GM23248 (cell line): Measurements from ENCODE around the gene B2M. TPM values are rescaled to one million over a fixed set of nuclear protein-coding genes. Genes with fewer than 3 reads are reported as not detected.

Experiments
- DNase-seq: peaks from one replicate; pipeline ENCODE4 v3.0.0-alpha.2; 2015
- H2AFZ ChIP-seq: fragments of 200-600 bp; sonication (generic); 2 replicates; pipeline ENCODE4 v1.6.1; 2016; ENCODE audit warnings: antibody characterized with exemption
- H3F3A ChIP-seq: fragments of 200-600 bp; sonication (generic); 2 replicates; pipeline ENCODE4 v1.6.1; 2016; ENCODE audit warnings: mild to moderate bottlenecking, antibody characterized with exemption, mixed run types; ENCODE audit not compliant: insufficient read depth
- H3K27ac ChIP-seq: fragments of 200-600 bp; sonication (generic); 2 replicates; pipeline ENCODE4 v1.5.1; 2016; ENCODE audit warnings: mild to moderate bottlenecking
- H3K27me3 ChIP-seq: fragments of 200-600 bp; sonication (generic); replicated peaks from 2 replicates; pipeline ENCODE4 v1.6.1; 2016; ENCODE audit warnings: mild to moderate bottlenecking; ENCODE audit not compliant: insufficient read depth
- H3K36me3 ChIP-seq: fragments of 200-600 bp; sonication (generic); 2 replicates; pipeline ENCODE4 v1.6.1; 2016; ENCODE audit warnings: low read depth, mild to moderate bottlenecking
- H3K4me1 ChIP-seq: fragments of 200-600 bp; sonication (generic); 2 replicates; pipeline ENCODE4 v1.6.1; 2016; ENCODE audit warnings: mild to moderate bottlenecking; ENCODE audit not compliant: insufficient read depth
- H3K4me2 ChIP-seq: fragments of 200-600 bp; sonication (generic); one replicate; pipeline ENCODE4 v1.6.1; 2016; ENCODE audit warnings: mild to moderate bottlenecking; ENCODE audit not compliant: unreplicated experiment
- H3K4me3 ChIP-seq: fragments of 200-600 bp; sonication (generic); 2 replicates; pipeline ENCODE4 v1.5.1; 2016; ENCODE audit warnings: mild to moderate bottlenecking
- H3K79me2 ChIP-seq: fragments of 200-600 bp; sonication (generic); 2 replicates; pipeline ENCODE4 v1.6.1; 2016; ENCODE audit warnings: mild to moderate bottlenecking; ENCODE audit not compliant: insufficient read depth
- H3K9ac ChIP-seq: fragments of 200-600 bp; sonication (generic); 2 replicates; pipeline ENCODE4 v1.6.1; 2016; ENCODE audit warnings: mild to moderate bottlenecking
- H3K9me2 ChIP-seq: fragments of 200-600 bp; sonication (generic); 2 replicates; pipeline ENCODE4 v1.6.1; 2016; ENCODE audit warnings: mixed run types, mild to moderate bottlenecking, moderate library complexity; ENCODE audit not compliant: insufficient read depth
- H3K9me3 ChIP-seq: fragments of 200-600 bp; sonication (generic); one replicate; pipeline ENCODE4 v1.6.1; 2017; ENCODE audit warnings: low read depth
- H4K20me1 ChIP-seq: fragments of 200-600 bp; sonication (generic); 2 replicates; pipeline ENCODE4 v1.6.0; 2016; ENCODE audit not compliant: insufficient read depth
- EZH2 ChIP-seq: fragments of 200-600 bp; sonication (generic); IDR thresholded peaks from 2 replicates; pipeline ENCODE4 v1.6.1; 2018; ENCODE audit warnings: antibody characterized with exemption, mild to moderate bottlenecking; ENCODE audit not compliant: insufficient read depth, poor library complexity, severe bottlenecking
- EZH2phosphoT487 ChIP-seq: fragments of 200-600 bp; sonication (generic); IDR thresholded peaks from 2 replicates; pipeline ENCODE4 v1.6.1; 2018; ENCODE audit warnings: antibody characterized with exemption, moderate library complexity, mild to moderate bottlenecking, low read depth; ENCODE audit not compliant: insufficient read depth
- WGBS, 2 experiments: methylation state at CpG; one replicate each; pipeline ENCODE4 v1.1.6; 2015 to 2017; ENCODE audit warnings: low lambda C conversion rate in 2 of 2, low coverage in 1 of 2; ENCODE audit errors: missing lambda C conversion rate in 2 of 2; 5-methylcytosine and 5-hydroxymethylcytosine counted together
- in situ Hi-C: fragments of 300-500 bp; cut with MboI; formaldehyde crosslinking; loops from 2 replicates; pipeline ENCODE4 v1.15.0; 2020
- polyA plus RNA-seq: library from polyadenylated mRNA; unstranded; fragments of >200 nt; fragmentation: Nextera tagmentation; extraction: Ambion mirVana; gene quantifications from 2 replicates; pipeline ENCODE4 v1.2.1, GENCODE V29; 2016
- total RNA-seq: library from RNA; depleted of rRNA; stranded (reverse); fragments of >200 nt; shearing (Covaris generic); gene quantifications from 2 replicates; pipeline ENCODE4 v1.2.3, GENCODE V29; 2014

Gene B2M
- total and polyA plus RNA-seq, 2 experiments from 2014 or later: 2,442 to 3,619 TPM

- H3K79me2 ChIP-seq: peaks cover 10% of the 10 kb centered on the region
- in situ Hi-C loops: no loop called here
- no peaks in the 10 kb centered on the region for H4K20me1 ChIP-seq
- no peaks in the 10 kb centered on the region for H3K9me3 ChIP-seq
- no peak overlapping the region for H2AFZ ChIP-seq
- no peaks in the 10 kb centered on the region for H3K36me3 ChIP-seq
- H3F3A ChIP-seq: peaks cover 7% of the 10 kb centered on the region; the same call in 1 of the 2 replicates
- no peaks in the 10 kb centered on the region for H3K4me1 ChIP-seq
- H3K9me2 ChIP-seq: no peaks in the 10 kb centered on the region
- H3K9ac ChIP-seq: no peak overlapping the region
- H3K27ac ChIP-seq: no peak overlapping the region
- H3K4me2 ChIP-seq: no peak overlapping the region
- WGBS, 2 experiments: 54 to 56% methylated on average over 1 of the region's 1 CpG
- H3K4me3 ChIP-seq: no peak overlapping the region
- no peak for DNase-seq
- H3K27me3 ChIP-seq: no peaks in the 10 kb centered on the region
- no peak for TF ChIP-seq EZH2
- TF ChIP-seq EZH2phosphoT487: no peak
Measured at GRCh38 chr15:44705986-44706385, 5.3 kb upstream of the B2M start.

DNA sequence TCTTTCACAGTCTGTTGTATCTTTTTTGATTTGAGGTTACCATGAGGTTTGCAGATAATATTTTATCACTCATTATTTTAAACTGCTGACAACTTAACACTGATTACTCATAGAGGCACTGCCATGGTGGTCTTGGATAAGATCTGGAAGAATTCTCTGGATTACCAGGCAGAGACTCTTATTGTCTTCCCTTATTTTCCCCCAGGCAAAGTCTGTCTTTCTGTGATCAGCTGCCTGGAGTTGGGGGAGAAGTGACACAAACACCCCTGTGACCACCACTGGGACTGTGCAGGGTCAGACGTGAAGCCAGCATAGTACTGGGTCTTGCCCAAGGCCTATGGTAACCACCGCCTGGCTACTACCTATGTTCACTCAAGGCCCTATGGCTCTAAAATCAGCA, 4.9 kb upstream of the B2M start:
- no peaks in the 10 kb centered on the region for H3K4me1 ChIP-seq
- WGBS, 2 experiments: 67 to 73% methylated on average over 2 of the region's 2 CpGs

DNA sequence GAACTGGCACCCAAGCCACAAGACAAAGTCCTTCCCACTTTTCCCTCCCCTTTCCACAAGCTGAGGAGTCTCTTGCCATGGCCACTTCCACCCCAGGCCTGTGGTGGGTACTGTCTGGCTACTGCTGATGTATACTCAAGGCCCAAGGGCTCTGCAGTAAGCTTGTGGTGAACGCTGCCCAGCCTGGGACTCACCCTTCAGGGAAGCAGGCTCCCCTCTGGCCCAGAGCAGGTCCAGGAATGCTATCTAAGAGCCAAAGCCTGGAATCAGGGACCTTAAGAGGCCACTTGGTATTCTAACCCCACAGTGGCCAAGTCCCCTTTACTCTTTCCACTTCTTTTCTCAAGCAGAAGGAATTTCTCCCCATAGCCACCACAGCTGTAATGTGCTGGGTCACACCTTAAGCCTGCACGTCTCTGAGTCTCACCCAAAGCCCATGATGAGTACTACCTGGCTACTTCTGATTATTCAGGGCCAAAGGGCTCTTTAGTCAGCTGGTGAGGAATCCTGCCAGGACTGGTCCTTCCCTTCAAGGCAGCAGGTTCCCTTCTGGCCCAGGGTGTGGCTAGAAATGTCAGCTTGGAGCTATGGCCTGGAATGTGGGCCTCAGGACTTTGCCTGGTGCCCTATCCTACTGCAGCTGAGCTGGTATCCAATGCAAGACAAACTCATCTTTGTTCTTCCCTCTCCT, 4.2 kb upstream of the B2M start:
- no peak overlapping the region for H3K27ac ChIP-seq
- H3K27me3 ChIP-seq: no peaks in the 10 kb centered on the region
- TF ChIP-seq EZH2phosphoT487 (no peak), EZH2 (no peak)
- H4K20me1 ChIP-seq: no peaks in the 10 kb centered on the region
- no peak overlapping the region for H3K4me3 ChIP-seq
- H3K4me1 ChIP-seq: no peaks in the 10 kb centered on the region
- 74 to 84% methylated on average over 2 of the region's 2 CpGs for WGBS, 2 experiments
- no peaks in the 10 kb centered on the region for H3K9me3 ChIP-seq
- no peak overlapping the region for H2AFZ ChIP-seq
- H3K9me2 ChIP-seq: no peaks in the 10 kb centered on the region
- H3K4me2 ChIP-seq: no peak overlapping the region
- peaks cover 8% of the 10 kb centered on the region; the same call in 1 of the 2 replicates for H3F3A ChIP-seq
- no peak overlapping the region for H3K9ac ChIP-seq
- in situ Hi-C loops: no loop called here
- no peaks in the 10 kb centered on the region for H3K36me3 ChIP-seq
- no peak for DNase-seq
- peaks cover 17% of the 10 kb centered on the region for H3K79me2 ChIP-seq

More for the DNA sequence above, 4.9 kb upstream of the B2M start:
- Histone ChIP-seq H3K27ac (no peak overlapping the region), H2AFZ (no peak overlapping the region), H3K9ac (no peak overlapping the region), H3K36me3 (no peaks in the 10 kb centered on the region), H3K79me2 (peaks cover 10% of the 10 kb centered on the region), H4K20me1 (no peaks in the 10 kb centered on the region), H3K27me3 (no peaks in the 10 kb centered on the region), H3K4me2 (no peak overlapping the region), H3K9me3 (no peaks in the 10 kb centered on the region), H3K9me2 (no peaks in the 10 kb centered on the region), H3F3A (peaks cover 8% of the 10 kb centered on the region; the same call in 1 of the 2 replicates), H3K4me3 (no peak overlapping the region)
- no peak for TF ChIP-seq EZH2phosphoT487
- no peak for TF ChIP-seq EZH2
- no peak for DNase-seq
- in situ Hi-C loops: no loop called here

- peak overlapping the region; percentile 96 for H3K27ac ChIP-seq
- peak; percentile 65 for DNase-seq
- in situ Hi-C loops: no loop called here
- H3K79me2 ChIP-seq: peaks cover 51% of the 10 kb centered on the region
- H3K4me1 ChIP-seq: peaks cover 16% of the 10 kb centered on the region
- TF ChIP-seq EZH2phosphoT487: no peak
- TF ChIP-seq EZH2: no peak
- H3K9ac ChIP-seq: peak overlapping the region; percentile 98
- peak overlapping the region; percentile 94 for H2AFZ ChIP-seq
- H3K4me3 ChIP-seq: peak overlapping the region; percentile 92
- no peaks in the 10 kb centered on the region for H3K27me3 ChIP-seq
- peaks cover 12% of the 10 kb centered on the region; the same call in 1 of the 2 replicates for H3F3A ChIP-seq
- peak overlapping the region; percentile 78 for H3K4me2 ChIP-seq
- H3K9me2 ChIP-seq: no peaks in the 10 kb centered on the region
- H3K9me3 ChIP-seq: no peaks in the 10 kb centered on the region
- H3K36me3 ChIP-seq: peaks cover 3% of the 10 kb centered on the region; the same call in 1 of the 2 replicates
- 29 to 31% methylated on average over 11 of the region's 11 CpGs for WGBS, 2 experiments
- peaks cover 6% of the 10 kb centered on the region; the same call in 1 of the 2 replicates for H4K20me1 ChIP-seq
Measured at GRCh38 chr15:44710236-44711095, 851 bp upstream of the B2M start.
